DMS 273 (cell line): ENCODE results near the gene MRPL55.

Source experiments
- DNase-seq: peaks from one replicate; lab custom pipeline; 2025; ENCODE audit not compliant: unreplicated experiment; lab: John Stamatoyannopoulos, UW

MRPL55 gene

GRCh38 chr1:228088586-228089498, 20.3 kb downstream of the MRPL55 start:
- no peak for DNase-seq

- DNase-seq, result no peak
Measured at GRCh38 chr1:228087771-228088251, 21.3 kb downstream of the MRPL55 start.

- no peak for DNase-seq
Measured at GRCh38 chr1:228085287-228085951, 23.7 kb downstream of the MRPL55 start.

- DNase-seq, result no peak
Measured at GRCh38 chr1:228084797-228085196, 24.3 kb downstream of the MRPL55 start.

- no peak for DNase-seq
Measured at GRCh38 chr1:228084325-228084724, 24.8 kb downstream of the MRPL55 start.

GRCh38 chr1:228083871-228084278, 25.2 kb downstream of the MRPL55 start:
- peak; percentile 56 for DNase-seq

GRCh38 chr1:228082918-228083870, 25.9 kb downstream of the MRPL55 start:
- peak; percentile 60 for DNase-seq

- peak; percentile 98 for DNase-seq
Measured at GRCh38 chr1:228082214-228082917, 26.7 kb downstream of the MRPL55 start, which contains the start of gene ARF1. Gene ARF1, plus strand, starts transcription at chr1:228082708. Its CDS starts 14,407 bp downstream, at chr1:228097115.

GRCh38 chr1:228081578-228082213, 27.4 kb downstream of the MRPL55 start:
- peak; percentile 62 for DNase-seq

- no peak for DNase-seq
Measured at GRCh38 chr1:228081144-228081543, 28.0 kb downstream of the MRPL55 start.

- DNase-seq, result no peak
Measured at GRCh38 chr1:228079601-228080263, 29.4 kb downstream of the MRPL55 start.

GRCh38 chr1:228079013-228079412, 30.1 kb downstream of the MRPL55 start:
- DNase-seq, result no peak

- DNase-seq, result peak; percentile 31
Measured at GRCh38 chr1:228077565-228078330, 31.4 kb downstream of the MRPL55 start.

- no peak for DNase-seq
Measured at GRCh38 chr1:228076796-228077430, 32.2 kb downstream of the MRPL55 start.

- DNase-seq, result no peak
Measured at GRCh38 chr1:228075801-228076271, 33.3 kb downstream of the MRPL55 start.

- DNase-seq, result peak; percentile 52
Measured at GRCh38 chr1:228074954-228075730, 34.0 kb downstream of the MRPL55 start.
